ENCODE measurements around the gene OR1D5. TPM values are rescaled to one million over a fixed set of nuclear protein-coding genes. Genes with fewer than 3 reads are reported as not detected.
"Not testable (repeated sequence)": the region's sequence is repeated elsewhere in the genome, so short reads cannot be mapped to it uniquely, and the experiment has no call there.

OR1D5 gene, protein sequence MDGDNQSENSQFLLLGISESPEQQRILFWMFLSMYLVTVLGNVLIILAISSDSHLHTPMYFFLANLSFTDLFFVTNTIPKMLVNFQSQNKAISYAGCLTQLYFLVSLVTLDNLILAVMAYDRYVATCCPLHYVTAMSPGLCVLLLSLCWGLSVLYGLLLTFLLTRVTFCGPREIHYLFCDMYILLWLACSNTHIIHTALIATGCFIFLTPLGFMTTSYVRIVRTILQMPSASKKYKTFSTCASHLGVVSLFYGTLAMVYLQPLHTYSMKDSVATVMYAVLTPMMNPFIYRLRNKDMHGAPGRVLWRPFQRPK
- total RNA-seq: not detected
- not detected for polyA plus RNA-seq
- long read RNA-seq, donor 1: 0 reads
- long read RNA-seq, donor 2: 0 reads
- long read RNA-seq, donor 3: 0 reads
- long read RNA-seq, donor 4: 0 reads
- long read RNA-seq, donor 5: 0 reads
- long read RNA-seq, donor 6: 0 reads
- long read RNA-seq, donor 7: 0 reads
- long read RNA-seq, donor 8: 0 reads
- long read RNA-seq, donor 9: 0 reads
- long read RNA-seq, donor 10: 0 reads

- not testable (repeated sequence) for H3K9me3 ChIP-seq (ENCODE audit: control insufficient read depth in 2 of 2, insufficient read depth in 1 of 2, low read length in 1 of 2); H3K27me3 ChIP-seq (ENCODE audit: control insufficient read depth in 2 of 2, insufficient read depth in 1 of 2, low read length in 1 of 2); H3K36me3 ChIP-seq (ENCODE audit: control insufficient read depth in 2 of 2, insufficient read depth in 2 of 2, low read length in 1 of 2); H3K4me1 ChIP-seq (ENCODE audit: control insufficient read depth in 2 of 2, insufficient read depth in 2 of 2, low read length in 2 of 2); H3K27ac ChIP-seq (ENCODE audit: low read depth in 1 of 2, low read length in 1 of 2); DNase-seq (ENCODE audit: low read depth in 6 of 9, low spot score in 9 of 9); H3K4me3 ChIP-seq (ENCODE audit: low read length in 2 of 2)
- WGBS: 93% methylated on average over 1 of the region's 2 CpGs
Observed at GRCh38 chr17:3063507-3063906, at the start of gene OR1D5. Gene OR1D5, minus strand, starts transcription at chr17:3063607. Its CDS starts 0 bp downstream, at chr17:3063607.

- Histone ChIP-seq H3K4me3 (ENCODE audit: low read length in 2 of 2) (no peak within 1 kb of the TSS), H3K27ac (ENCODE audit: low read depth in 1 of 2, low read length in 1 of 2) (no peak within 1 kb of the TSS), H3K36me3 (ENCODE audit: control insufficient read depth in 2 of 2, insufficient read depth in 2 of 2, low read length in 1 of 2) (no peaks in the 10 kb centered on the region), H3K27me3 (ENCODE audit: control insufficient read depth in 2 of 2, insufficient read depth in 1 of 2, low read length in 1 of 2) (no peaks in the 10 kb centered on the region), H3K9me3 (ENCODE audit: control insufficient read depth in 2 of 2, insufficient read depth in 1 of 2, low read length in 1 of 2) (no peaks in the 10 kb centered on the region), H3K4me1 (ENCODE audit: control insufficient read depth in 2 of 2, insufficient read depth in 2 of 2, low read length in 2 of 2) (no peaks in the 10 kb centered on the region)
- no peak for DNase-seq (ENCODE audit: low read depth in 6 of 9, low spot score in 9 of 9)
- WGBS: 88% methylated on average over 3 of the region's 3 CpGs
Observed at GRCh38 chr17:3104322-3104721, 40.9 kb upstream of the OR1D5 start, which contains the start of gene OR1D2. Gene OR1D2, minus strand, starts transcription at chr17:3104422. Its CDS starts 11,426 bp downstream, at chr17:3092996.

GRCh38 chr17:3073850-3074249 is 10.4 kb upstream of the OR1D5 start:
- not testable (repeated sequence) for H3K4me3 ChIP-seq (ENCODE audit: low read length in 2 of 2); DNase-seq (ENCODE audit: low read depth in 6 of 9, low spot score in 9 of 9); H3K36me3 ChIP-seq (ENCODE audit: control insufficient read depth in 2 of 2, insufficient read depth in 2 of 2, low read length in 1 of 2); H3K9me3 ChIP-seq (ENCODE audit: control insufficient read depth in 2 of 2, insufficient read depth in 1 of 2, low read length in 1 of 2); H3K27ac ChIP-seq (ENCODE audit: low read depth in 1 of 2, low read length in 1 of 2); H3K4me1 ChIP-seq (ENCODE audit: control insufficient read depth in 2 of 2, insufficient read depth in 2 of 2, low read length in 2 of 2); H3K27me3 ChIP-seq (ENCODE audit: control insufficient read depth in 2 of 2, insufficient read depth in 1 of 2, low read length in 1 of 2)
- 94% methylated on average over 4 of the region's 4 CpGs for WGBS

GRCh38 chr17:3065192-3065591 is 1.8 kb upstream of the OR1D5 start:
- H3K36me3 ChIP-seq (ENCODE audit: control insufficient read depth in 2 of 2, insufficient read depth in 2 of 2, low read length in 1 of 2); H3K27ac ChIP-seq (ENCODE audit: low read depth in 1 of 2, low read length in 1 of 2); H3K4me1 ChIP-seq (ENCODE audit: control insufficient read depth in 2 of 2, insufficient read depth in 2 of 2, low read length in 2 of 2); H3K4me3 ChIP-seq (ENCODE audit: low read length in 2 of 2); H3K27me3 ChIP-seq (ENCODE audit: control insufficient read depth in 2 of 2, insufficient read depth in 1 of 2, low read length in 1 of 2); DNase-seq (ENCODE audit: low read depth in 6 of 9, low spot score in 9 of 9); H3K9me3 ChIP-seq (ENCODE audit: control insufficient read depth in 2 of 2, insufficient read depth in 1 of 2, low read length in 1 of 2): not testable (repeated sequence)
- WGBS: no CpG with 5 or more reads among the region's 1 CpG

DNA sequence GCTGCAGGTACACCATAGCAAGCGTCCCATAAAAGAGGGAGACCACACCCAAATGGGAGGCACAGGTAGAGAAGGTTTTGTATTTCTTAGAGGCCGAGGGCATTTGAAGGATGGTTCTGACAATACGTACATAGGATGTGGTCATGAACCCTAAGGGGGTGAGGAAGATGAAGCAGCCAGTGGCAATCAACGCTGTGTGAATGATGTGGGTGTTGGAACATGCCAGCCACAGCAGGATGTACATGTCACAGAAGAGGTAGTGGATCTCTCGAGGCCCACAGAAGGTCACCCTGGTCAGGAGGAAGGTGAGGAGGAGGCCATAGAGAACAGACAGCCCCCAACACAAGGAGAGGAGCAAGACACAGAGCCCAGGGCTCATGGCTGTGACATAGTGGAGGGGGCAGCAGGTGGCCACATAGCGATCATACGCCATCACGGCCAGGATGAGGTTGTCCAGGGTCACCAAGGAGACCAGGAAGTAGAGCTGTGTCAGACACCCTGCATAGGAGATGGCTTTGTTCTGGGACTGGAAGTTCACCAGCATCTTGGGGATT is 506 bp downstream of the OR1D5 start:
- H3K4me1 ChIP-seq (ENCODE audit: control insufficient read depth in 2 of 2, insufficient read depth in 2 of 2, low read length in 2 of 2); H3K36me3 ChIP-seq (ENCODE audit: control insufficient read depth in 2 of 2, insufficient read depth in 2 of 2, low read length in 1 of 2); DNase-seq (ENCODE audit: low read depth in 6 of 9, low spot score in 9 of 9); H3K27me3 ChIP-seq (ENCODE audit: control insufficient read depth in 2 of 2, insufficient read depth in 1 of 2, low read length in 1 of 2); H3K9me3 ChIP-seq (ENCODE audit: control insufficient read depth in 2 of 2, insufficient read depth in 1 of 2, low read length in 1 of 2); H3K4me3 ChIP-seq (ENCODE audit: low read length in 2 of 2); H3K27ac ChIP-seq (ENCODE audit: low read depth in 1 of 2, low read length in 1 of 2): not testable (repeated sequence)
- 91% methylated on average over 8 of the region's 8 CpGs for WGBS

- H3K27me3 ChIP-seq (ENCODE audit: control insufficient read depth in 2 of 2, insufficient read depth in 1 of 2, low read length in 1 of 2); H3K9me3 ChIP-seq (ENCODE audit: control insufficient read depth in 2 of 2, insufficient read depth in 1 of 2, low read length in 1 of 2); H3K4me1 ChIP-seq (ENCODE audit: control insufficient read depth in 2 of 2, insufficient read depth in 2 of 2, low read length in 2 of 2); H3K36me3 ChIP-seq (ENCODE audit: control insufficient read depth in 2 of 2, insufficient read depth in 2 of 2, low read length in 1 of 2); H3K27ac ChIP-seq (ENCODE audit: low read depth in 1 of 2, low read length in 1 of 2); H3K4me3 ChIP-seq (ENCODE audit: low read length in 2 of 2); DNase-seq (ENCODE audit: low read depth in 6 of 9, low spot score in 9 of 9): not testable (repeated sequence)
- 97% methylated on average over 1 of the region's 2 CpGs for WGBS
Observed at GRCh38 chr17:3054868-3055267, 8.5 kb downstream of the OR1D5 start.

DNA sequence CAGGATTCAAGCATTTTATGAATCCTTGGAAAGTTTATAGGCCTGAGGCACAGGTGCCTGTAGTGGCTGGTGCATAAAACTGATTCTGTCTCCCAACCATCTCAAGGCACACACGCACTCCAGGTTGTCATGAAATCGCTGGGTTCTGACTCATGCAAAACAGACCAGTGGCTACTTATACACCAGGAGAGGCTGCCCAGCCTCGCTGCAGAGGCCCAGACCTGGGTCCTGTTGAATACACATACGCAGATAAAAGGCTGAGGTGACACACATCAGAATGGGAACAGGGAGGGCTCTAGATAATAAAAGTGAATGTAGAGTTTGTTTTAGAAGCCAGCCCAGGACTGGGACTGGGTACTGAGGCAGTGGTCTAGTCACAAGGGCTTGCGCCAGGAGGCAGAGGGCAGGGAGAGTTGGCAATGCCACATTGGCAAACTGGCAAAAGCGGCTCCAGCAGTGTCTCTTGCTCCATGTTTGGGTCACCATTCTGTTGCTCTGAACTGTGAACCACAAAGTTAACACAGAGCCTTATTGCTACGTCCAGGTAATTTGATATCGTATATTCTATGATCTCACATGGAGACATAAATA is 13.6 kb downstream of the OR1D5 start:
- no peak overlapping the region for H3K27ac ChIP-seq (ENCODE audit: low read depth in 1 of 2, low read length in 1 of 2)
- H3K4me3 ChIP-seq (ENCODE audit: low read length in 2 of 2): peak overlapping the region in 1 of 2 donors; percentile 69

DNA sequence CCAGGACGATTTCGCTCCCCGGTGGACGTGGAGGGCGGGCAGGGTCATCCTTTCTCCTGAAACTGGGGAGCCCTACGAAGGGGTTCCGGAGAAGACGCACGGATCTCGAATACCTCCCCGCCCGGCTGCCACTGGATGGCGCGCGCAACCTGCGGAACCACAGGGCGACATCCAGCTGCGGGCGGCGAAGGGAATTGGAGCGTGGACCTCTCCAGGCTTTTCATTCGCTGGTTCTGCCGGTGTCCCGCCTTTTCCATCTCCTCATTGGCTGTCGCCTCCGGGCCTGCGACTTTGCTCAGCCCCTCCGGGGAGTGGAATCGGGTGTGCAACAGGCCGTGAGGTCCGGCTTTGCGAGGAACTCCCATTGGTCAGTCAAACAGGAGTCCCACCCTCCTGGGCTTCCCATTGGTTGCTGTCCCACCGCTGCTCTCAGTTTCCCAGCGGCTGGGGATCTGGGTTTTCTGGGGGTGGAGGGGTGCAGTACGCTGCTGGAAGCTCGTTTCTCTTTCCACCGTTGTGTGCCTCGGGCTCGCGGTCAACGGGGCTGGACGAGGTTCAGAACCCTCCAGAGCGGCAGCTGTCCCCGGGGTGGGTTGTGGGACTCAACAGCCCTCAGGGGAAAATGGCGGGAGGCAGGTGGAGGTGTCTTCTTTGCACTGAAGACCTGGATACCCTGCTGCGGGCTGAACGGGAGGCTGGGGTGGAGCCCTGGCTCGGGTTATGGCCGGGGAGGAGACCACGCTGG is 14.5 kb downstream of the OR1D5 start:
- Histone ChIP-seq H3K27ac (ENCODE audit: low read depth in 1 of 2, low read length in 1 of 2) (peak overlapping the region; percentile 38 to 66), H3K4me1 (ENCODE audit: control insufficient read depth in 2 of 2, insufficient read depth in 2 of 2, low read length in 2 of 2) (peaks cover 0 to 12% of the 10 kb centered on the region in 2 donors), H3K36me3 (ENCODE audit: control insufficient read depth in 2 of 2, insufficient read depth in 2 of 2, low read length in 1 of 2) (no peaks in the 10 kb centered on the region), H3K4me3 (ENCODE audit: low read length in 2 of 2) (peak overlapping the region; percentile 52 to 69), H3K27me3 (ENCODE audit: control insufficient read depth in 2 of 2, insufficient read depth in 1 of 2, low read length in 1 of 2) (no peaks in the 10 kb centered on the region), H3K9me3 (ENCODE audit: control insufficient read depth in 2 of 2, insufficient read depth in 1 of 2, low read length in 1 of 2) (peaks cover 1 to 4% of the 10 kb centered on the region in 2 donors)
- peak; percentile 81 to 98 (median 95) for DNase-seq (ENCODE audit: low read depth in 6 of 9, low spot score in 9 of 9)
- WGBS: under 1% methylated on average over 50 of the region's 50 CpGs

More for the DNA sequence above, 13.6 kb downstream of the OR1D5 start:
- Histone ChIP-seq H3K4me1 (ENCODE audit: control insufficient read depth in 2 of 2, insufficient read depth in 2 of 2, low read length in 2 of 2) (peaks cover 0 to 12% of the 10 kb centered on the region in 2 donors), H3K27me3 (ENCODE audit: control insufficient read depth in 2 of 2, insufficient read depth in 1 of 2, low read length in 1 of 2) (no peaks in the 10 kb centered on the region), H3K36me3 (ENCODE audit: control insufficient read depth in 2 of 2, insufficient read depth in 2 of 2, low read length in 1 of 2) (no peaks in the 10 kb centered on the region), H3K9me3 (ENCODE audit: control insufficient read depth in 2 of 2, insufficient read depth in 1 of 2, low read length in 1 of 2) (no peaks in the 10 kb centered on the region)
- 97% methylated on average over 8 of the region's 8 CpGs for WGBS
- no peak for DNase-seq (ENCODE audit: low read depth in 6 of 9, low spot score in 9 of 9)

All from thymus (tissue), 14 donors.